Left lung (tissue), 10 donors: ENCODE results near the gene CCDC74A. TPM values are rescaled to one million over a fixed set of nuclear protein-coding genes. Genes with fewer than 3 reads are reported as not detected.
"Not testable (repeated sequence)": the region's sequence is repeated elsewhere in the genome, so short reads cannot be mapped to it uniquely, and the experiment has no call there.

Source experiments
- ATAC-seq: fragments of 200-7000 bp; cut with Tn5 transposase; one replicate; pipeline ENCODE4 v1.9.1; 2020; ENCODE audit warnings: moderate library complexity
- DNase-seq, 4 donors: peaks; one replicate each; pipeline ENCODE4 v3.0.0-alpha.2; 2013 to 2020
- H3K27ac ChIP-seq, 2 donors: fragments of 200-600 bp; sonication (generic) in 1 of 2; one replicate each; pipeline versions ENCODE4 v1.5.0 to v1.8.0; 2020 to 2021
- H3K27me3 ChIP-seq, 2 donors: fragments of 200-600 bp; sonication (generic) in 1 of 2; one replicate each; pipeline versions ENCODE4 v1.5.0 to v1.8.0; 2020 to 2021
- H3K36me3 ChIP-seq, 2 donors: fragments of 200-600 bp; sonication (generic) in 1 of 2; one replicate each; pipeline versions ENCODE4 v1.5.0 to v1.8.0; 2020 to 2021
- H3K4me1 ChIP-seq, 2 donors: fragments of 200-600 bp; one replicate each; pipeline ENCODE4 v1.8.0; 2021
- H3K4me3 ChIP-seq, 2 donors: fragments of 200-600 bp; sonication (generic) in 1 of 2; one replicate each; pipeline versions ENCODE4 v1.5.0 to v1.8.0; 2020 to 2021; ENCODE audit warnings: mild to moderate bottlenecking in 1 of 2
- H3K9me3 ChIP-seq, 2 donors: fragments of 200-600 bp; sonication (generic) in 1 of 2; one replicate each; pipeline versions ENCODE4 v1.5.0 to v1.8.0; 2020 to 2021
- CTCF ChIP-seq, 2 donors: fragments of 200-600 bp; sonication (generic) in 1 of 2; IDR thresholded peaks; one replicate each; pipeline versions ENCODE4 v1.5.0 to v1.8.0; 2021; ENCODE audit warnings: antibody characterized with exemption in 2 of 2
- intact Hi-C, 2 donors: fragments of 100-400 bp; cut with DNase I; formaldehyde crosslinking; loops; one replicate each; pipeline versions ENCODE4 v1.11.2 to v1.14.2; 2022
- polyA plus RNA-seq, 6 donors: library from polyadenylated mRNA; unstranded; fragments of 120-200 nt; gene quantifications; one replicate each; pipeline ENCODE4 v1.2.1, GENCODE V29; 2013; ENCODE audit not compliant: insufficient read length in 6 of 6
- total RNA-seq, 2 donors: library from RNA; stranded (reverse); fragmentation: NEBNext Ultra II Directional; extraction: Animal tissue kit (Norgen Biotek cat#: 25700); gene quantifications; one replicate each; pipeline ENCODE4 v1.2.1, GENCODE V29; 2021
- donor health status: DM: no; HTN: yes; CAD: no.
- donor health status: DM: no; HTN: no; CAD: no.

CCDC74A gene
- total and polyA plus RNA-seq, 8 donors, result 2.7 to 10.6 (median 7.6) TPM

GRCh38 chr2:131533609-131534316 is 6.1 kb downstream of the CCDC74A start:
- H3K27me3 ChIP-seq, result peaks cover 0 to 14% of the 10 kb centered on the region in 2 donors
- intact Hi-C loops, H3K9me3 ChIP-seq, H3K27ac ChIP-seq, ATAC-seq, H3K4me1 ChIP-seq, H3K36me3 ChIP-seq, H3K4me3 ChIP-seq: not testable (repeated sequence)
- DNase-seq, result peak in 1 of 4 donors; percentile 78

GRCh38 chr2:131534317-131534672 is 6.6 kb downstream of the CCDC74A start:
- H3K4me3 ChIP-seq, intact Hi-C loops, H3K27ac ChIP-seq, H3K4me1 ChIP-seq, H3K27me3 ChIP-seq, H3K36me3 ChIP-seq, ATAC-seq, H3K9me3 ChIP-seq: not testable (repeated sequence)
- DNase-seq, result peak in 1 of 4 donors; percentile 31

- H3K4me1 ChIP-seq, ATAC-seq, intact Hi-C loops, H3K27me3 ChIP-seq, H3K36me3 ChIP-seq, H3K4me3 ChIP-seq, H3K9me3 ChIP-seq, H3K27ac ChIP-seq: not testable (repeated sequence)
- DNase-seq, result peak in 1 of 4 donors; percentile 5
These were observed 7.3 kb downstream of the CCDC74A start for GRCh38 chr2:131534965-131535364.

- no peak for TF ChIP-seq CTCF (IDR thresholded peaks at IDR 0.05)
- DNase-seq (peak in 1 of 4 donors; percentile 35), ATAC-seq (no peak)
- intact Hi-C loops, result no loop called here
- no peak overlapping the region for H3K27ac ChIP-seq
- no peaks in the 10 kb centered on the region for H3K36me3 ChIP-seq
- no peak overlapping the region for H3K4me3 ChIP-seq
- no peaks in the 10 kb centered on the region for H3K9me3 ChIP-seq
- no peaks in the 10 kb centered on the region for H3K27me3 ChIP-seq
- H3K4me1 ChIP-seq, result no peaks in the 10 kb centered on the region
These were observed 7.8 kb downstream of the CCDC74A start for GRCh38 chr2:131535526-131535925.

GRCh38 chr2:131535951-131536826 is 8.5 kb downstream of the CCDC74A start:
- H3K4me1 ChIP-seq, H3K36me3 ChIP-seq, intact Hi-C loops, ATAC-seq, H3K27me3 ChIP-seq, H3K9me3 ChIP-seq, H3K27ac ChIP-seq, H3K4me3 ChIP-seq: not testable (repeated sequence)
- DNase-seq, result peak in 1 of 4 donors; percentile 52

DNA sequence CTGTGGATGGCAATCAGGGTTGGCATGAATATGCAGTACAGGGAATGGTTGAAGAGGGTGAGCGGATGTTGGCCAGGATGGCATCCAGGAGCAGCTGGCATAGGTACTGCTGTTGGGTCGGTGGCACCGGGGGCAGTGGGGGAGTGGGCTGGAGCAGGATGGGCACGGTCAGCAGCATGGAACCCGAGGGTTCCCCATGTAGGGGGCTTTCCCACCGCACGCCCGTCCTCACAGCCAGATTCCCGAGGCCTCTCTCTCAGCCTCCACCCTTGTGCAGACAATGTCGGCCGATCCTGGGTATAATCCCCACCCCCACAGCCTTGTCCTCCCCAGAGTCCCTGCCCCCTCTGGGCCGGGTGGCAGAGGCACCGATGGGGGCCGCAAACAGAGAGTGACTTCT is 9.2 kb downstream of the CCDC74A start:
- H3K4me3 ChIP-seq, H3K27ac ChIP-seq, H3K4me1 ChIP-seq, H3K9me3 ChIP-seq, H3K27me3 ChIP-seq, H3K36me3 ChIP-seq, ATAC-seq, intact Hi-C loops: not testable (repeated sequence)
- DNase-seq, result peak in 1 of 4 donors; percentile 56

DNA sequence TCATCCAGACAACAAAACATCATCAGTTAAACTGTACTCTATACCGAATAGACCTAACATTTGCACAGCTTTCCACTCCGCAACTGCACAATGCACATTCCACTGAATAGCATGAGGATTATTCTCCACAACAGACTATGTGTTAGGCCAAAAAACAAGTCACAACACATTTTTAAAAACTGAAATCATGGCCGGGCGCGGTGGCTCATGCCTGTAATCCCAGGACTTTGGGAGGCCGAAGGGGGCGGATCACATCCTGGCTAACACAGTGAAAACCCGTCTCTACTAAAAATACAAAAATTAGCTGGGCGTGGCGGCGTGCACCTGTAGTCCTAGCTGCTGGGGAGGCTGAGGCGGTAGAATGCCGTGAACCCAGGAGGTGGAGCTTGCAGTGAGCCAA is 11.2 kb downstream of the CCDC74A start:
- H3K27me3 ChIP-seq, H3K4me1 ChIP-seq, H3K36me3 ChIP-seq, ATAC-seq, H3K4me3 ChIP-seq, intact Hi-C loops, H3K27ac ChIP-seq, H3K9me3 ChIP-seq: not testable (repeated sequence)
- peak in 1 of 4 donors; percentile 23 for DNase-seq
